HEK293 (cell line): ENCODE measurements around the gene PYGO2.

Experiments
- CTCF ChIA-PET: fragments of 350-600 bp; formaldehyde crosslinking; extraction: SDS; loops from one replicate; lab custom pipeline; 2021; ENCODE audit warnings: antibody characterized with exemption; lab: Yijun Ruan, JAX
- POLR2A ChIA-PET: fragments of 300-600 bp; formaldehyde crosslinking; extraction: SDS; loops from one replicate; lab custom pipeline; 2020; ENCODE audit warnings: antibody characterized with exemption, inconsistent platforms; lab: Yijun Ruan, JAX
- H3K27ac ChIP-seq: fragments of 200-500 bp; sonication (Bioruptor generic); 2 replicates; pipeline ENCODE4 v1.5.1; 2014; ENCODE audit warnings: low read depth, low read length, control low read depth, inconsistent platforms; ENCODE audit errors: extremely low read depth
- H3K36me3 ChIP-seq, 2 experiments: fragments of 200-500 bp in 1 of 2; sonication (Bioruptor generic) in 1 of 2; 1 replicate in 1 of 2; 2 replicates in 1 of 2; pipeline ENCODE4 v1.5.1; 2014 to 2017; ENCODE audit warnings: inconsistent platforms in 2 of 2, low read length in 2 of 2; ENCODE audit not compliant: control insufficient read depth in 2 of 2, insufficient read depth in 1 of 2
- H3K4me1 ChIP-seq: fragments of 200-500 bp; sonication (Bioruptor generic); 2 replicates; pipeline ENCODE4 v1.5.1; 2014; ENCODE audit warnings: mild to moderate bottlenecking, low read length, inconsistent platforms; ENCODE audit not compliant: control insufficient read depth, insufficient read depth
- H3K4me3 ChIP-seq: 2 replicates; pipeline ENCODE4 v1.5.1; 2011; ENCODE audit warnings: low read depth, mild to moderate bottlenecking, control low read depth, low read length, moderate library complexity
- H3K9me3 ChIP-seq: fragments of 200-500 bp; sonication (Bioruptor generic); 2 replicates; pipeline ENCODE4 v1.5.1; 2014; ENCODE audit warnings: low read depth, low read length, inconsistent platforms; ENCODE audit not compliant: control insufficient read depth, insufficient read depth
- BCL11A ChIP-seq: fragments of 450-650 bp; formaldehyde crosslinking; IDR thresholded peaks from 2 replicates; pipeline ENCODE4 v1.5.1; 2016; ENCODE audit warnings: low read depth, missing biosample characterization, missing genetic modification characterization
- BCL11B ChIP-seq: fragments of 450-650 bp; formaldehyde crosslinking; IDR thresholded peaks from 2 replicates; pipeline ENCODE4 v1.5.1; 2016; ENCODE audit warnings: low read depth, missing biosample characterization, missing genetic modification characterization
- HIC1 ChIP-seq: fragments of 450-650 bp; formaldehyde crosslinking; IDR thresholded peaks from 2 replicates; pipeline ENCODE4 v1.5.1; 2016; ENCODE audit warnings: missing biosample characterization, missing genetic modification characterization
- KLF9 ChIP-seq: fragments of 450-650 bp; formaldehyde crosslinking; IDR thresholded peaks from 2 replicates; pipeline ENCODE4 v1.5.1; 2016; ENCODE audit warnings: missing biosample characterization, missing genetic modification characterization, low read depth
- PATZ1 ChIP-seq: fragments of 450-650 bp; formaldehyde crosslinking; IDR thresholded peaks from 2 replicates; pipeline ENCODE4 v1.5.1; 2016; ENCODE audit warnings: missing biosample characterization, missing genetic modification characterization
- PRDM10 ChIP-seq: fragments of 450-650 bp; formaldehyde crosslinking; IDR thresholded peaks from 2 replicates; pipeline ENCODE4 v1.5.1; 2016; ENCODE audit warnings: missing biosample characterization, missing genetic modification characterization
- WT1 ChIP-seq: fragments of 450-650 bp; formaldehyde crosslinking; IDR thresholded peaks from 2 replicates; pipeline ENCODE4 v1.5.1; 2016; ENCODE audit warnings: missing biosample characterization, missing genetic modification characterization
- ZBTB10 ChIP-seq: fragments of 450-650 bp; formaldehyde crosslinking; IDR thresholded peaks from 2 replicates; pipeline ENCODE4 v1.5.1; 2016; ENCODE audit warnings: missing biosample characterization, missing genetic modification characterization
- ZBTB17 ChIP-seq: fragments of 450-650 bp; formaldehyde crosslinking; IDR thresholded peaks from 2 replicates; pipeline ENCODE4 v1.5.1; 2016; ENCODE audit warnings: missing biosample characterization, missing genetic modification characterization
- ZBTB20 ChIP-seq: fragments of 450-650 bp; formaldehyde crosslinking; IDR thresholded peaks from 2 replicates; pipeline ENCODE4 v1.5.1; 2016; ENCODE audit warnings: missing biosample characterization, missing genetic modification characterization
- ZBTB48 ChIP-seq: fragments of 450-650 bp; formaldehyde crosslinking; IDR thresholded peaks from 2 replicates; pipeline ENCODE4 v1.5.1; 2016; ENCODE audit warnings: missing biosample characterization, missing genetic modification characterization
- ZBTB7A ChIP-seq: fragments of 450-650 bp; formaldehyde crosslinking; IDR thresholded peaks from 2 replicates; pipeline ENCODE4 v1.5.1; 2016; ENCODE audit warnings: low read depth, missing biosample characterization, missing genetic modification characterization
- ZEB2 ChIP-seq: fragments of 450-650 bp; formaldehyde crosslinking; IDR thresholded peaks from 2 replicates; pipeline ENCODE4 v1.5.1; 2016; ENCODE audit warnings: missing biosample characterization, missing genetic modification characterization
- ZNF518A ChIP-seq: fragments of 450-650 bp; formaldehyde crosslinking; conservative IDR thresholded peaks from 2 replicates; pipeline ENCODE4 v1.5.1; 2016; ENCODE audit warnings: low read depth, missing biosample characterization, missing genetic modification characterization
- ZNF76 ChIP-seq: fragments of 450-650 bp; formaldehyde crosslinking; IDR thresholded peaks from 2 replicates; pipeline ENCODE4; 2016; ENCODE audit warnings: low read depth, missing biosample characterization, missing genetic modification characterization, borderline replicate concordance
- ZNF785 ChIP-seq: fragments of 450-650 bp; formaldehyde crosslinking; IDR thresholded peaks from 2 replicates; pipeline ENCODE4 v1.5.1; 2016; ENCODE audit warnings: missing biosample characterization, missing genetic modification characterization
- ZSCAN4 ChIP-seq: fragments of 450-650 bp; formaldehyde crosslinking; IDR thresholded peaks from 2 replicates; pipeline ENCODE4 v1.5.1; 2017; ENCODE audit warnings: missing biosample characterization, missing genetic modification characterization

Gene PYGO2

GRCh38 chr1:155004352-155005075, 42.9 kb upstream of the PYGO2 start:
- CTCF ChIA-PET = interaction anchor here (1.2 to 2.1 kb wide), 3 partner anchors 12 to 81 kb away, joined by 3 to 11 read pairs (median 5); partner anchors contain the start of gene ADAM15
- POLR2A ChIA-PET = interaction anchor here (0.9 to 2.1 kb wide), 4 partner anchors 8 to 43 kb away, joined by 3 to 9 read pairs (median 6); partner anchors contain the start of genes FLAD1 and PYGO2
- Histone ChIP-seq H3K4me1 (peaks cover 13% of the 10 kb centered on the region), H3K4me3 (peak overlapping the region; percentile 50), H3K9me3 (no peaks in the 10 kb centered on the region), H3K36me3 (no peaks in the 10 kb centered on the region), H3K27ac (peak overlapping the region; percentile 87; the same call in 1 of the 2 replicates)
- TF ChIP-seq KLF9 (no peak), ZBTB48 (tag by site-specific recombination) (peak; percentile 99), ZNF785 (tag by site-specific recombination) (no peak), ZNF76 (tag by site-specific recombination) (peak; percentile 74; the same call in 1 of the 2 replicates), BCL11A (0 out of 2 replicates have a peak, but pooled peaks have one; percentile 32), ZBTB7A (no peak), HIC1 (tag by site-specific recombination) (peak; percentile 91), ZNF518A (0 out of 2 replicates have a peak, but pooled peaks have one; percentile 9), ZBTB10 (0 out of 2 replicates have a peak, but pooled peaks have one; percentile 47), PATZ1 (tag by site-specific recombination) (peak; percentile 84), ZEB2 (peak; percentile 48; the same call in 1 of the 2 replicates), WT1 (tag by site-specific recombination) (peak; percentile 40; the same call in 1 of the 2 replicates), ZBTB17 (tag by site-specific recombination) (peak; percentile 23; the same call in 1 of the 2 replicates), ZSCAN4 (tag by site-specific recombination) (no peak), BCL11B (tag by site-specific recombination) (peak; percentile 36; the same call in 1 of the 2 replicates), ZBTB20 (tag by site-specific recombination) (0 out of 2 replicates have a peak, but pooled peaks have one; percentile 34), PRDM10 (tag by site-specific recombination) (peak; percentile 75; the same call in 1 of the 2 replicates)
